Hepatocyte (in vitro differentiated cells): ENCODE results near the gene SLC6A3.

Source experiments
- CTCF ChIP-seq: fragments of 200-600 bp; sonication (generic); IDR thresholded peaks from 2 replicates; pipeline ENCODE4 v1.5.1; 2016; ENCODE audit warnings: antibody characterized with exemption, mild to moderate bottlenecking; ENCODE audit not compliant: poor library complexity
- EZH2 ChIP-seq: fragments of 200-600 bp; sonication (generic); IDR thresholded peaks from 2 replicates; pipeline ENCODE4 v1.6.1; 2016; ENCODE audit warnings: antibody characterized with exemption, mild to moderate bottlenecking, borderline replicate concordance
- EZH2phosphoT487 ChIP-seq: fragments of 200-600 bp; sonication (generic); IDR thresholded peaks from one replicate; pipeline ENCODE4 v1.6.1; 2018; ENCODE audit warnings: antibody characterized with exemption, mild to moderate bottlenecking, low read depth, moderate library complexity; ENCODE audit not compliant: unreplicated experiment, severe bottlenecking

DNA sequence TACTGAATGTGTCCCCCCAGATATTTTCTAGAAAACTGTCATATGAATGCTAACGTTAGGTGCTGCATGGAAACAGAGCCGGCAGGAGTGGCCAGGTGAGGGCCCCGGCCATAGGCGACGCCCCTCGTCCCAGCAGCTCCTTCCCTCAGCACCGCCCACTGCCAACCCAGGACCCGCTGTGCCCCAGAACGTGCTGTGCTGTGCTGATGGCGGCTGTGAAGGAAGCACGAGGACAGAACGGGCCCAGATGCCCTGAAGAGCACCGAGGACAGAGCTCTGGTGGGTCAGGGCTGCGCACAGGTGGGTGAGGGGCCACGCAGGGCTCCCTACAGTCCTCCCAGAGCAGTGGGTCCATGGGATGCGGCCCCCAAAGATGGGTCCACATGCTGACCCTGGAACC lies 48.2 kb upstream of the SLC6A3 start:
- TF ChIP-seq CTCF (no peak), EZH2phosphoT487 (no peak), EZH2 (no peak)
